HG02870 (cell line): ENCODE data around the gene GRIK2.

Experiments used
- ATAC-seq: cut with Tn5 transposase; IDR thresholded peaks from one replicate; pipeline ENCODE4 v1.9.1; 2021; ENCODE audit warnings: mild to moderate bottlenecking, moderate library complexity; ENCODE audit not compliant: unreplicated experiment

GRIK2 gene

DNA sequence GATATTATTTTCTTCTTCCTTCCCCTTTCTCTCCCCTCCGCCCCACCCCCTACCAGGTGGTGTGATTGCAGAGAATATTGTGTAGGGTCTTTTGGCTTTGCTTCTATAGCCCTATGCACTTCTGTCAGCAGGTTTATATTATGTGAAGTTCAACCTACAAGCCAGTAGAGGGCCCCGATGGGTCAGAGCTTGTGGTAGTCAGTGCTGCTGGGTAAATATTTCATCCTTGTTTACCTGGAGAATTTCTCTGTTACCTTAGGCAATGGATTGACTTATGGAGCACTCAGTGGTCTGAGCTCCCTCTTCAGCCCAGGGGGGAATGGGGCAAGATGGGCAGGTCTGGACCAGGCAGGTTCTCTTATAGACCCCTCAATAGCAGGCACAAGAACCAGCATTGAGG is 720.9 kb downstream of the GRIK2 start:
- ATAC-seq: peak; percentile 68

DNA sequence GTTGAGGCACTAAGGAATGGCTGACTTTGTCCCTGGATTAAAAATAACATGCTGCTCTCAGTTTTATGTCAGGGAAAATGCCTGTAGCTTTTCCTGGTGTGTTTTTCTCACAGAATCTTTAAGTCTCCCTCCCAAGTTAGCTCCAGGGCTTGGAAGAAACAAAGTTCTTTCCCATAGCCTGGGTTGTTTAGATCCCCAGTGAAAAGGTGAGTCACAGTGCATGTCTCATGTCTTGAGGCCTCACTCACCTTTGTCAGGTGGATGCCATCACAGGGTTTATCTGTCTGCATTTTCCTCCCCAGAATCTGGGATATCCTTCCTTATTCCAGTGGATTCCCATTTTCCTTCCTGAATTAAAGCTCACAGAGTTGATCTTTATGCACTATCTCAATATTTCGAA is 722.4 kb downstream of the GRIK2 start:
- ATAC-seq: no peak

DNA sequence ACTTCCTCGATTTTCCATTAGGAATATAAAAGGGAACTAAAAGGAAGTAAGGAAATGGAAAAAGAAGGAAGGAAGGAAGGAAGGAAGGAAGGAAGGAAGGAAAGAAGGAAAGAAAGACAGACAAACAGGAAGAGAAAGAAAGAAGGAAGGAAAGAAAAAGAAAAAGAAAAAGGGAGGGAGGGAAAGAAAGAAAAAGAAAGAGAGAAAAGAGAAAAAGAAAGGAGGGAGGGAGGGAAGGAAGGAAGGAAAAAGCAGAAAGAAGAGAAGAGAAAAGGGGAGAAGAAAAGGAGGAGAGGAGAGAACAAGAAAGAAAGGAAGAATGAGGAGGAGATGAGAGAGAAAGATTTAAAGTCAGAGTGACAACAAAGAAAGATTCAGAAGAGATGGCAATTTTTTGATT is 724.5 kb downstream of the GRIK2 start:
- ATAC-seq: no peak
